Caco-2 (cell line): Measurements from ENCODE around the gene VIPR1. TPM values are rescaled to one million over a fixed set of nuclear protein-coding genes. Genes with fewer than 3 reads are reported as not detected.

ENCODE experiments used
- BruUV-seq: library from RNA; stranded (reverse); fragments of 400-500 nt; replicated peaks from 2 replicates; lab custom pipeline; 2021; lab: Mats Ljungman, UMichigan
- CTCF ChIA-PET: fragments of 300-600 bp; sonication (Branson Sonifier 250); formaldehyde crosslinking; loops from one replicate; lab custom pipeline; 2022; ENCODE audit warnings: antibody characterized with exemption; lab: Charles Lee
- POLR2A ChIA-PET: fragments of 300-600 bp; sonication (Branson Sonifier 250); formaldehyde crosslinking; loops from one replicate; lab custom pipeline; 2022; ENCODE audit warnings: antibody characterized with exemption; lab: Charles Lee
- DNase-seq, 2 experiments: peaks; one replicate each; pipeline versions ENCODE4 v3.0.0 to v3.0.0-alpha.2; 2020 to 2022
- H3K27me3 ChIP-seq: replicated peaks from 2 replicates; pipeline ENCODE4 v1.6.0; 2011; ENCODE audit warnings: low read length; ENCODE audit not compliant: control insufficient read depth, insufficient read depth
- H3K36me3 ChIP-seq: 2 replicates; pipeline ENCODE4 v1.5.1; 2011; ENCODE audit warnings: low read length; ENCODE audit not compliant: control insufficient read depth, insufficient read depth
- H3K4me1 ChIP-seq: fragments of 250-450 bp; sonication (Bioruptor Pico); 2 replicates; pipeline ENCODE4 v1.5.1; 2020; ENCODE audit warnings: mild to moderate bottlenecking
- H3K4me3 ChIP-seq: 2 replicates; pipeline ENCODE4 v1.5.1; 2011; ENCODE audit warnings: low read depth, mild to moderate bottlenecking, control low read depth, low read length
- H3K9me3 ChIP-seq: fragments of 250-450 bp; sonication (Bioruptor Pico); 2 replicates; pipeline ENCODE4 v1.5.1; 2020; ENCODE audit warnings: mild to moderate bottlenecking, moderate library complexity
- H3K27ac Mint-ChIP-seq: one replicate; pipeline ENCODE4 v1.8.0; 2022; ENCODE audit warnings: mixed read lengths; ENCODE audit not compliant: unreplicated experiment
- H3K27me3 Mint-ChIP-seq: one replicate; pipeline ENCODE4 v1.8.0; 2022; ENCODE audit warnings: mixed read lengths; ENCODE audit not compliant: insufficient read depth, unreplicated experiment
- H3K36me3 Mint-ChIP-seq: one replicate; pipeline ENCODE4 v1.8.0; 2022; ENCODE audit warnings: mild to moderate bottlenecking, mixed read lengths; ENCODE audit not compliant: insufficient read depth, unreplicated experiment
- H3K4me1 Mint-ChIP-seq: one replicate; pipeline ENCODE4 v1.8.0; 2022; ENCODE audit warnings: low read depth, mixed read lengths; ENCODE audit not compliant: unreplicated experiment
- H3K4me3 Mint-ChIP-seq: one replicate; pipeline ENCODE4 v1.8.0; 2022; ENCODE audit warnings: mild to moderate bottlenecking, moderate library complexity, mixed read lengths; ENCODE audit not compliant: unreplicated experiment
- H3K9me3 Mint-ChIP-seq: one replicate; pipeline ENCODE4 v1.8.0; 2022; ENCODE audit warnings: mixed read lengths; ENCODE audit not compliant: unreplicated experiment
- intact Hi-C: fragments of 100-400 bp; cut with micrococcal nuclease; formaldehyde crosslinking; loops from one replicate; pipeline ENCODE4 v1.10.0; 2022; ENCODE audit not compliant: unreplicated experiment
- total RNA-seq: library from RNA; stranded (reverse); gene quantifications from 2 replicates; pipeline ENCODE4 v1.2.3, GENCODE V29; 2022
- TF ChIP-seq, protein P1 (sequence below), 2 experiments: fragments of 200-600 bp in 1 of 2; IDR thresholded peaks; 1 replicate in 1 of 2; 2 replicates in 1 of 2; pipeline versions ENCODE4 v1.5.1 to v1.8.0; 2011 to 2022; ENCODE audit warnings: antibody characterized with exemption in 1 of 2, control low read depth in 1 of 2, inconsistent platforms in 1 of 2, low read depth in 1 of 2, low read length in 1 of 2, mild to moderate bottlenecking in 1 of 2, moderate library complexity in 1 of 2; ENCODE audit not compliant: insufficient read depth in 1 of 2, severe bottlenecking in 1 of 2, unreplicated experiment in 1 of 2

VIPR1 gene
- total RNA-seq, 1 experiment from 2014 or later = 3.8 TPM

DNA sequence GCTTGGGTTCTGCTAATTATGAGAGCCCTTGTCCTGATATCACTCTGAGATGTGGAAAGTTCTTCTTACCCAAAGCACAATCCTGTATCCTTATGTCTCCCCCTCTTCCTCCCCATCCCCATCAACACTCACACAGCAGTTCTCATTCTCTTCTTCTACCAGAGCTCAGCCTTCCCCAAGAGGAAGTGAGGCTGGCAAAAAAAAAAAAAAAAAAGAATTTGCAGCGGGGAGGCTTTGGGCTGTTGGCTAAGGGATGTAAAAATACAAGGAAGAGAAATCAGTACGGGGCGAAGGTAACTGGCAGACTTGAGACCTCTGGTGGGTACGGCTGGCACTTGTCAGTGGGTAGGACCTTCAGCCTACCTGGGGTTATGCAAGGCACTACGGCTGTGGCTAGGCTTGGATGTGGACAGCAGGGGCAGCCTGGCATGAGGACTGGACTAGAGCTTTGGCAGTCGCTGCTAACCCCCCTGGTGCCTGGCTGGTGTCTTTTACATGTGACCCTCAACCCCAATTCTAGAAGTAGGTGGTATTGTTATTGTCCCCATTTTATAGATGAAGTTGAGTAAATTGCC, 5.4 kb downstream of the VIPR1 start:
- H3K4me1 ChIP-seq = peaks cover 42% of the 10 kb centered on the region
- POLR2A ChIA-PET = interaction anchor here (0.7 kb wide), 1 partner anchor 18 kb away, joined by 8 read pairs; no protein-coding TSS in a partner anchor
- CTCF ChIA-PET = interaction anchor here (0.7 to 1.0 kb wide), 2 partner anchors 40 to 344 kb away, joined by 3 read pairs; no protein-coding TSS in a partner anchor

DNA sequence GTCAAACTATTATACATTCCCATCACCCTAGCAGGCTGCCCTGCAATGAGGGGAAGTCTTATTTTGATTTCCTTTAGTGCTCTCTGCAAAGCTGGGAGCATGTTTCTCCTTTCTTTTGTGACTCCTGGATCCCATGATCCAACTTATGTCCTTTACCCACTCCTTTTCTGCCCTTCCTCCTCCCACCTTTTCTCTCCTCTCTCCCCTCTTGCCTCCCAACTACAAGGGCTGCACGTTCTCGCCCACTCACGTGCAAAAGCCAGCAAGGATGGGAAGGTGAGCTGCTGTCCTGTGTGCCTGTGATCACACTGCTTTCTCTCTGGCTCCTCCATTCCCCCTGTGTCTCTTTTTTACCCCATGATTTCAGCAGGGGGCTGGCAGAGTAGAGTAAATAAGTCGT, 6.1 kb downstream of the VIPR1 start:
- no peaks in the 10 kb centered on the region for H3K27me3 ChIP-seq
- peaks cover 42% of the 10 kb centered on the region for H3K4me1 ChIP-seq
- BruUV-seq = no TSS peak
- no peak for DNase-seq
- peak overlapping the region; percentile 2 for H3K27ac Mint-ChIP-seq
- intact Hi-C loops = no loop called here
- peaks cover 4% of the 10 kb centered on the region for H3K36me3 Mint-ChIP-seq
- POLR2A ChIA-PET = interaction anchor here (1.1 kb wide), 1 partner anchor 24 kb away, joined by 4 read pairs; no protein-coding TSS in a partner anchor
- no peak overlapping the region for H3K4me3 Mint-ChIP-seq
- H3K4me3 ChIP-seq = no peak overlapping the region
- no peaks in the 10 kb centered on the region for H3K27me3 Mint-ChIP-seq
- H3K4me1 Mint-ChIP-seq = peaks cover 27% of the 10 kb centered on the region
- H3K9me3 Mint-ChIP-seq = no peaks in the 10 kb centered on the region
- no peaks in the 10 kb centered on the region for H3K36me3 ChIP-seq
- H3K9me3 ChIP-seq = no peaks in the 10 kb centered on the region
- TF ChIP-seq, protein P1, sequence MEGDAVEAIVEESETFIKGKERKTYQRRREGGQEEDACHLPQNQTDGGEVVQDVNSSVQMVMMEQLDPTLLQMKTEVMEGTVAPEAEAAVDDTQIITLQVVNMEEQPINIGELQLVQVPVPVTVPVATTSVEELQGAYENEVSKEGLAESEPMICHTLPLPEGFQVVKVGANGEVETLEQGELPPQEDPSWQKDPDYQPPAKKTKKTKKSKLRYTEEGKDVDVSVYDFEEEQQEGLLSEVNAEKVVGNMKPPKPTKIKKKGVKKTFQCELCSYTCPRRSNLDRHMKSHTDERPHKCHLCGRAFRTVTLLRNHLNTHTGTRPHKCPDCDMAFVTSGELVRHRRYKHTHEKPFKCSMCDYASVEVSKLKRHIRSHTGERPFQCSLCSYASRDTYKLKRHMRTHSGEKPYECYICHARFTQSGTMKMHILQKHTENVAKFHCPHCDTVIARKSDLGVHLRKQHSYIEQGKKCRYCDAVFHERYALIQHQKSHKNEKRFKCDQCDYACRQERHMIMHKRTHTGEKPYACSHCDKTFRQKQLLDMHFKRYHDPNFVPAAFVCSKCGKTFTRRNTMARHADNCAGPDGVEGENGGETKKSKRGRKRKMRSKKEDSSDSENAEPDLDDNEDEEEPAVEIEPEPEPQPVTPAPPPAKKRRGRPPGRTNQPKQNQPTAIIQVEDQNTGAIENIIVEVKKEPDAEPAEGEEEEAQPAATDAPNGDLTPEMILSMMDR (IDR thresholded peaks at IDR 0.05; ENCODE audit: insufficient read depth in 1 of 2, low read depth in 1 of 2, low read length in 1 of 2, severe bottlenecking in 1 of 2, unreplicated experiment in 1 of 2) = no peak
- CTCF ChIA-PET = no interaction called here

More for the DNA sequence above, 5.4 kb downstream of the VIPR1 start:
- H3K4me1 Mint-ChIP-seq = peaks cover 27% of the 10 kb centered on the region
- TF ChIP-seq, protein P1 (IDR thresholded peaks at IDR 0.05; ENCODE audit: insufficient read depth in 1 of 2, low read depth in 1 of 2, low read length in 1 of 2, severe bottlenecking in 1 of 2, unreplicated experiment in 1 of 2) = no peak
- H3K9me3 ChIP-seq = no peaks in the 10 kb centered on the region
- no peak for DNase-seq
- no peaks in the 10 kb centered on the region for H3K9me3 Mint-ChIP-seq
- intact Hi-C loops = loop anchor here (1.0 kb wide), 1 partner anchor 28 kb away; no protein-coding TSS in a partner anchor
- peak overlapping the region; percentile 64 for H3K27ac Mint-ChIP-seq
- H3K36me3 ChIP-seq = no peaks in the 10 kb centered on the region
- BruUV-seq = no TSS peak
- no peak overlapping the region for H3K4me3 Mint-ChIP-seq
- H3K36me3 Mint-ChIP-seq = no peaks in the 10 kb centered on the region
- H3K4me3 ChIP-seq = no peak overlapping the region
- H3K27me3 ChIP-seq = no peaks in the 10 kb centered on the region
- H3K27me3 Mint-ChIP-seq = no peaks in the 10 kb centered on the region

DNA sequence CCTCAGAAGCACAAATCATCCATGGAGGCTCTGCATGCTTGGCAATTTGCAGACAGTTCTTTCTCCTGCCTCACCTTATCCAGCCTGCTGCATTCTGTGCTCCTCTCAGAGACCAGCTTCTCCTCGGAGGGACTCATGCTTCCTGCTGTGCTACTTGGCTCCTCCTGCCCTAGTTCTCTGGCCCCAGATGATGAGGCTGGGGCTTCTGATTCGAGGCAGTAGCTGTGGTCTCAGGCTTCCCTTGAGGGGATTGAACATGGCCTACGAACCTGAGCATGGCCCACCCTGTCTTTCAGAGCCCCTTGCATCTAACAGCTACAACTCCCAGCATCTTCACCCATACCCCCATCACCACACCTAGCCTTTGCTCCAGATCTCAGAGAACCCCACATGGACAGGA, 6.7 kb downstream of the VIPR1 start:
- H3K27me3 ChIP-seq = no peaks in the 10 kb centered on the region
- CTCF ChIA-PET = interaction anchor here (0.9 kb wide), 1 partner anchor 39 kb away, joined by 3 read pairs; no protein-coding TSS in a partner anchor
- H3K36me3 ChIP-seq = no peaks in the 10 kb centered on the region
- no peak overlapping the region for H3K4me3 ChIP-seq
- DNase-seq = no peak
- Mint-ChIP-seq H3K4me3 (no peak overlapping the region), H3K27ac (peak overlapping the region; percentile 2), H3K4me1 (peaks cover 27% of the 10 kb centered on the region), H3K27me3 (no peaks in the 10 kb centered on the region), H3K36me3 (peaks cover 4% of the 10 kb centered on the region), H3K9me3 (no peaks in the 10 kb centered on the region)
- TF ChIP-seq, protein P1 (IDR thresholded peaks at IDR 0.05; ENCODE audit: insufficient read depth in 1 of 2, low read depth in 1 of 2, low read length in 1 of 2, severe bottlenecking in 1 of 2, unreplicated experiment in 1 of 2) = no peak
- BruUV-seq = no TSS peak
- intact Hi-C loops = no loop called here
- H3K4me1 ChIP-seq = peaks cover 42% of the 10 kb centered on the region
- H3K9me3 ChIP-seq = no peaks in the 10 kb centered on the region
- POLR2A ChIA-PET = interaction anchor here (1.1 kb wide), 1 partner anchor 24 kb away, joined by 4 read pairs; no protein-coding TSS in a partner anchor
